Measurements from ENCODE around the gene RYR2. TPM values are rescaled to one million over a fixed set of nuclear protein-coding genes. Genes with fewer than 3 reads are reported as not detected.

The RYR2 gene
- total RNA-seq, 1 donor from 2014 or later = 0.02 TPM

DNA sequence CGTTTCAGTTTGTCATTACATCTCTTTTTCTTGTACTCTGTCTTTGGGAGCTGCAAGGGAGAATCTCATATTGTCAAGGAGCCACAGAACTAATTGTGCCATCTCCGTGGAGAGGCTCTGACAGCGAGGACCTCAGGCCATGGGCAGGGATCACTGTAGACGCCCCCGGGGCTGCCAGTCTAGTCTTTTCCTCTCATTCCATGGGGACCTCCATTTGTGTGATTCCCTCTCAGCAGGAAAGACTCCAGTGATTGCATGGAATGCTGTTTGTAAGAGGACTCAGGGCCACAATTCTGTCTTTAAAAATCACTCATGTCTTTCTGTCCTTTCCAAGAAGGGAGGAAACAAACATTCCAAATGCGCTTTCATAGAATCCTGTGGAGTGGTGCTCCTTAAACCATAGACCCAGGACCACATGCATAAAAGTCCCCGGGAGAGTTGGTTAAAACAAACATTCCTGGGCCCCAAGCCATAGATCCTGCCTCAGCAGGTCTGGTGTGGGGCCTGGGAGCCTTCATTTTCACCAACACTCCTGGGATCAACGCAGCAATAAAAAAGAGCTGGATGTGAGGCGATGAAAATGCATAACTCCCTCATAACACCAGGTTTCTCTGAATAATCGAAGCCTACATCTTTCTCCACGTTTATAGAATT is 744.2 kb downstream of the RYR2 start:
- intact Hi-C loops (cut with micrococcal nuclease) = no loop called here
- Mint-ChIP-seq H3K9me3 (no peaks in the 10 kb centered on the region), H3K4me1 (no peaks in the 10 kb centered on the region), H3K36me3 (ENCODE audit: low read depth) (no peaks in the 10 kb centered on the region), H3K27me3 (no peaks in the 10 kb centered on the region), H3K27ac (no peak overlapping the region), H3K4me3 (no peak overlapping the region)
- no peak for DNase-seq

DNA sequence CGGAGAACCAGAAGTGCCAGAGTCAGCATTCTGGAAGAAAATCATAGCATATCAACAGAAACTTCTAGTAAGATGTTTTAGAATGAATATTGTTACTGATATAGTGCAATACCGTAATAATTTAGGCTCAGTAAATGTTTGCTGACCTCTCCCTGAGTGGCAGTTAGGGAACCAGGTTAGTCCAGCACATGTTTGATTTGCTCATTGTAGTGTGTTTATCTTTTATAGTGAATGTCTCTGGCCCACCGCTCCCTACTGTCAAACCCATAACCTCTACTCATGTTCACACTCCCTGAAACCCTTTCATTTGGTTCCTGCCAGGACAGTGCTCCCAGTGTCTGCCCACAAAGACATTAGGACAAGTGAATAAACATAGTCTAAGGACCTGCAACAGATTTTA is 746.1 kb downstream of the RYR2 start:
- DNase-seq = no peak
- Mint-ChIP-seq H3K27ac (no peak overlapping the region), H3K36me3 (ENCODE audit: low read depth) (no peaks in the 10 kb centered on the region), H3K9me3 (no peaks in the 10 kb centered on the region), H3K4me1 (no peaks in the 10 kb centered on the region), H3K27me3 (no peaks in the 10 kb centered on the region), H3K4me3 (no peak overlapping the region)
- intact Hi-C loops (cut with micrococcal nuclease) = no loop called here

DNA sequence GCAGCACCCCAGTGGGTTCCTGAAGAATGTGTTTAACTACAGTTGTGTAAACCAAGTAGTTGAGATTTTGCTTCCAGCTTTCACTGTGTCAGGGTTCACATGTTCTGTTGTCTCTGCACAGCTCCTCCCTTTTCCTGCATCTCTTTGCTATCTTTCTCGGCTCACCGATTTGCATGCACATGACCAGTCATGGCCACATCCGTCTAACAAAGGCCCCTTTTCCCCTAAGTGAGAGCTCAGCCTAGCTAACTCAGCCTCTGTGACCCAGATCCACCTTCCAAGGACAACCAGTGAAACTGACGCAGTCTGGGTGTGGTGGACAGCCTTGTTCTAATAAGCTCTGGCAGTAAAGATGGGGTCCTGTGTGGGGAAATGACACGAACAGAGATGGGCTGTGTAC is 747.6 kb downstream of the RYR2 start:
- Mint-ChIP-seq H3K27ac (no peak overlapping the region), H3K36me3 (ENCODE audit: low read depth) (no peaks in the 10 kb centered on the region), H3K9me3 (no peaks in the 10 kb centered on the region), H3K4me3 (no peak overlapping the region), H3K4me1 (no peaks in the 10 kb centered on the region), H3K27me3 (no peaks in the 10 kb centered on the region)
- intact Hi-C loops (cut with micrococcal nuclease) = no loop called here
- no peak for DNase-seq

DNA sequence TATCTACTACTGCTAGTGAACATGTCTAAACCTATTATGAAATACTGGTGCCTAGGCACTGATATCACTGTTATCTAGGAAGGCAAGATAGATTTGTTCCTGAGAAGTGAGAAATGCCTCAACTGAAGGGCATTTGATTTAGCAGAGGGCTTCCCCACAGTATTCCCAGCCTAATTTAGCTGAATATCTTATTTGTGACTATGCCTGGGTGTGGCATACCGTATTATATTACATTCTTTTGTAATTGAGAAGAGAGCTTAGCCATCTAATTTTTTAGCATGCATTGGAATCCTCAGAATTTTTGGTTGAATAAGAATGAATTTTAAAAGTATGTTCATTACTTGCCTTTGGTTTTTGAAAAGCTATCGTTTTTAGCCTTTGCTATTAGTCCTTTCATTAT is 749.6 kb downstream of the RYR2 start:
- Mint-ChIP-seq H3K4me1 (no peaks in the 10 kb centered on the region), H3K27me3 (no peaks in the 10 kb centered on the region), H3K4me3 (no peak overlapping the region), H3K9me3 (no peaks in the 10 kb centered on the region), H3K36me3 (ENCODE audit: low read depth) (no peaks in the 10 kb centered on the region), H3K27ac (no peak overlapping the region)
- DNase-seq = no peak
- intact Hi-C loops (cut with micrococcal nuclease) = no loop called here

DNA sequence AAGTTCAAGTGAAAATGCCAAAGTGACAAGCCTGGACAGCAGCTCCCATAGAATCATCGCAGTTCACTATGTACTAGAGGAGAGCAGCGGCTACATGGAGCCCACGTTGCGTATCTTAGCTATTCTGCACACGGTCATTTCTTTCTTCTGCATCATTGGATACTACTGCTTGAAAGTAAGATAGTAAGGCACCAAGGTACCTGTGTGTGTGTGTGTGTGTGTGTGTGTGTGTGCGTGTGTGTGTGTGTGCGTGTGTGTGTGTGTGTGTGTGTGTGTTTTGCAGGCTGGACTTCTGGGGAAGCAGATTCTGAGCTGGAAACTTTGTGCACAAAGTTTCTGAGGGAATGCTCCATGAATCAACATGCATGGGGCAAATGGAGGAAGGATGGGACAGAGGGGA is 750.2 kb downstream of the RYR2 start:
- no peak for DNase-seq
- Mint-ChIP-seq H3K4me3 (no peak overlapping the region), H3K9me3 (no peaks in the 10 kb centered on the region), H3K27ac (no peak overlapping the region), H3K4me1 (no peaks in the 10 kb centered on the region), H3K36me3 (ENCODE audit: low read depth) (no peaks in the 10 kb centered on the region), H3K27me3 (no peaks in the 10 kb centered on the region)
- intact Hi-C loops (cut with micrococcal nuclease) = no loop called here

DNA sequence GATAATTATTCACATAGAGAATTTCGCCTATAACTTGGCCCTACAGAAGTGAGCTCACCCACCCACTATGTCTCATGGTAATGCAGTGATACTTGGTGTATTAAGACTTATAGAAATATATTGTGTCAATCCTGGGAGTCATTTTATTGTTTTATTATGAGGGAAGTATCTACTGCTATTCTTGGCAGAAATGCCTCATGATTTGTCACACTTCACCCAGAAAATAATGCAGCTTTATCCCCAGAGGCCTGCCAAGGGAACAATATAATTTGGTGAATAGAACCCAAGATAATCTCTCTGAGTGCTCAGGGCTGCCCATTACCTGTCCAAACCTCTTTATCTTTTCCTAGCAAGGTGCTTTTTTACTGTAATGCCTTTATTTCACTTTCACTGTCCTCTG is 750.7 kb downstream of the RYR2 start:
- Mint-ChIP-seq H3K27me3 (no peaks in the 10 kb centered on the region), H3K27ac (no peak overlapping the region), H3K4me3 (no peak overlapping the region), H3K9me3 (no peaks in the 10 kb centered on the region), H3K36me3 (ENCODE audit: low read depth) (no peaks in the 10 kb centered on the region), H3K4me1 (no peaks in the 10 kb centered on the region)
- no peak for DNase-seq
- intact Hi-C loops (cut with micrococcal nuclease) = no loop called here

DNA sequence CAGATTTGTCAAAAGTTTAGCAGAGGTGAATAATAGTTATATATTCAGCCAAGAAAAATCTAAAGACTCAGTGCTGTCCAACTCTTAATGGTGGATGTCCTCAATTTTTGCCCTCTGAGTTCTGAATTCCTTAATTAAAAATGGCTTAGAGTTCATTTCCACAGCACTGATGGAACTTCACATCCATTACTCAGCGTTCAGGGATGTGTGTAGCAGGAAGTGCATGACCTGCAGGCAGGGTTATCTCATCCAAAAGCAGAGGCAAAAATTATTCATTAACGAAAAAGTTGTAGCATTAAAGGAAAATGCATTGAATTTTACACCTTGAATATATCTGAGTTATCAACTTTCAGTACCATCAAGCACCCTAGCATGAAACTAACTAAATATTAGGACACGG is 752.1 kb downstream of the RYR2 start:
- DNase-seq = no peak
- Mint-ChIP-seq H3K4me1 (no peaks in the 10 kb centered on the region), H3K9me3 (no peaks in the 10 kb centered on the region), H3K4me3 (no peak overlapping the region), H3K27me3 (no peaks in the 10 kb centered on the region), H3K27ac (no peak overlapping the region), H3K36me3 (ENCODE audit: low read depth) (no peaks in the 10 kb centered on the region)
- intact Hi-C loops (cut with micrococcal nuclease) = no loop called here

DNA sequence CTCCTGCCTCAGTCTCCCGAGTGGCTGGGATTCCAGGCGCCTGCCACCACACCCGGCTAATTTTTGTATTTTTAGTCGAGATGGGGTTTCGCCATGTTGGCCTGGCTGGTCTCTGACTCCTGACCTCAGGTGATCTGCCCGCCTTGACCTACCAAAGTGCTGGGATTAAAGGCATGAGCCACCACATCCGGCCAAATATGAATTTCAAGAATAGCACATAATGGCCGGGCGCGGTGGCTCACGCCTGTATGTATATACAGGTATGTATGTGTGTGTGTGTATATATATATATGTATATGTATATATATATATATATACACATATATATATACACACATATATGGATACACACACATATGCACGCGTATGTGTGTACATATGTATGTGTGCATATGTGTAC is 753.6 kb downstream of the RYR2 start:
- DNase-seq = no peak
- intact Hi-C loops (cut with micrococcal nuclease) = no loop called here
- no peaks in the 10 kb centered on the region for H3K4me1 Mint-ChIP-seq
- no peak overlapping the region for H3K4me3 Mint-ChIP-seq
- H3K27ac Mint-ChIP-seq = no peak overlapping the region
- H3K36me3 Mint-ChIP-seq (ENCODE audit: low read depth) = no peaks in the 10 kb centered on the region
- H3K27me3 Mint-ChIP-seq = no peaks in the 10 kb centered on the region
- H3K9me3 Mint-ChIP-seq = no peaks in the 10 kb centered on the region

DNA sequence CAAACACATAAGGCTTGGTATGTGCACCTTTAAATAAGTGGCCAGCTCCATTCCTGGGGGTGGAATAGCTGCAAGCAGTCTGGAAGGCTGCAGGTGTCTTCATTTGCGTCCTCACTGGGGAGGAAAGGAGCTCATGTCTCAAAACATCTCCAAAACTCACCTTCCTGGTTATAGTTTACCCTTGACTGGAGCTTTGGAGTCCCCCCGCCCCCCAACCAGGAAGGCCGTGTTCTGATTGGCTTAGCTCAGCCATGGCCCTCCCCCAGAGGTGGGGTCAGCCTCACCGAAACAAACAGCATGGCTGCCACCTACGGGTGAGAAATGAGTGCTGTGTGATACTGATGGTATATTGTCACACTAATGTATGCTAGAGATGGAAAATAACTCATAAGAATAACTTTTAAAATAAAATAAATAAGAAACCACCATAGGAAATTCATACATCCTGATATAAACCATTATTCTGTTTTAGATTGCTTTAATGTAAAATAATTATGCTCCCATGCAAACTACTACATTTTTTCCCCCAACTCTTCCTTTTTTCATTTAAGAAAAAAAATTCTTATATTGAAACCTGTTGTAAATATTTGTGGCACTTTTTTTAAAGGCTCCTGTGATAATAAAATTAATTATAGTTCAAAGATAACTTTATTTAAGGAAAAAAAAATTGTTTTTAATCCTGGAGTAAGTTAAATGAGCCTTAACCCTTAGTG is 757.9 kb downstream of the RYR2 start:
- intact Hi-C loops (cut with micrococcal nuclease) = no loop called here
- Mint-ChIP-seq H3K36me3 (ENCODE audit: low read depth) (no peaks in the 10 kb centered on the region), H3K9me3 (no peaks in the 10 kb centered on the region), H3K27ac (no peak overlapping the region), H3K27me3 (no peaks in the 10 kb centered on the region), H3K4me1 (no peaks in the 10 kb centered on the region), H3K4me3 (no peak overlapping the region)
- peak; percentile 73 for DNase-seq

DNA sequence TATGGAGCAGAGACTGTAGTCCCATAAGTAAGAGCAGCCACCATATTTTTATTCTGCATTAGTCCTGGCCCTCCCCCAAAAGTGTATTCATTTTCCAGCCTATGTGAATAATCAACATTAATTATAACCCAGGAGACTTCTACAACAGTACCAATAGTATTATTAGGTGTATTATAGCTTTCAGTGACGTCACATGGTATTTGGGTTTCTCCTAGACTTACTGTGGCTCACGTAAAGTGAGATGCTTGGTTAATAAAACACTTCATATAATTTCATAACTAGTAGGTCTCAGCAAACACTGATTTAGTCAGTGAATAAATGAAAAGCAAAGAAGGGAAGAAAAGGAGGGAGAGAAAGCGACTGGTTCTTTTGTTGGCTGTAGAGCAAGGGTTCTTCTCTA is 762.5 kb downstream of the RYR2 start:
- Mint-ChIP-seq H3K4me1 (no peaks in the 10 kb centered on the region), H3K27me3 (no peaks in the 10 kb centered on the region), H3K36me3 (ENCODE audit: low read depth) (no peaks in the 10 kb centered on the region), H3K9me3 (no peaks in the 10 kb centered on the region), H3K27ac (no peak overlapping the region), H3K4me3 (no peak overlapping the region)
- intact Hi-C loops (cut with micrococcal nuclease) = no loop called here
- no peak for DNase-seq

DNA sequence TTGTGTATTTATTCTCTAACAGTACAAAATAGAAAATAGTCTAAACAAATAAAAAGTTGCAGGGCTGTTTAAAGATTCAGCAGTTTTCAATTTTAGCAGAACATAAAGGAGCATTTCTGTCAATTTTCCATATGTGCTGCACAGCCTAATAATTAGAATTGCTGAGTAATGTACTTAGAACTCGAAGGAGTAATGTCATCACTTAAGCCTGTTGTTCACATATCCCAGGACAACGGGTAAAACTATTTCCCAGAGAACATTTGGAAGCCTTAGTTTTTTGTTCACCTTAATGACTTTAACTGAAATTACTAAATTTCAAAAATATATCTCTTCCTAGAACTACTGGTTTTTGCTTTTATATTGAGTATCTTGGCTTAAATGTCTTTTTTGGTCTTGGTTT is 767.1 kb downstream of the RYR2 start:
- Mint-ChIP-seq H3K27ac (no peak overlapping the region), H3K27me3 (no peaks in the 10 kb centered on the region), H3K4me3 (no peak overlapping the region), H3K4me1 (no peaks in the 10 kb centered on the region), H3K36me3 (ENCODE audit: low read depth) (no peaks in the 10 kb centered on the region), H3K9me3 (no peaks in the 10 kb centered on the region)
- DNase-seq = no peak
- intact Hi-C loops (cut with micrococcal nuclease) = no loop called here

DNA sequence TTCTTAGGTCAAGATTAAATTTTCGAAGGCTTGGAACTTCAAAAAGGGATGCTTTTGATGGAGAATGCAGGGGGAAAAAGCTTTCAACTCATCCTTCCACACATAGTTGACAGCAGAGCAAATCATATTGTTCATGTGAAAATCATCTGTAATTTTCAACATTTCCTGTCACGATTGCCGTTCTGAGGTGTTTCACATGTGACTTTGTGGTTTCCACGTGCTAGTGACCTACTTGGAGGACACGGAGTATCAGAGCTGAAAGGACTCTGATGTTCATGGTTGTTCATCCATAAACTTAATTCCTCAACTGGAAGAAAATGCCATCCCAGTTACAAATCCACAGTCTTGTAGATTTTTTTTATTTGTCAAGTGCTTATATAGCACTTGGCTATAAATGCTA is 769.6 kb downstream of the RYR2 start:
- Mint-ChIP-seq H3K27ac (no peak overlapping the region), H3K27me3 (no peaks in the 10 kb centered on the region), H3K36me3 (ENCODE audit: low read depth) (no peaks in the 10 kb centered on the region), H3K4me1 (no peaks in the 10 kb centered on the region), H3K9me3 (no peaks in the 10 kb centered on the region), H3K4me3 (no peak overlapping the region)
- intact Hi-C loops (cut with micrococcal nuclease) = no loop called here
- no peak for DNase-seq

DNA sequence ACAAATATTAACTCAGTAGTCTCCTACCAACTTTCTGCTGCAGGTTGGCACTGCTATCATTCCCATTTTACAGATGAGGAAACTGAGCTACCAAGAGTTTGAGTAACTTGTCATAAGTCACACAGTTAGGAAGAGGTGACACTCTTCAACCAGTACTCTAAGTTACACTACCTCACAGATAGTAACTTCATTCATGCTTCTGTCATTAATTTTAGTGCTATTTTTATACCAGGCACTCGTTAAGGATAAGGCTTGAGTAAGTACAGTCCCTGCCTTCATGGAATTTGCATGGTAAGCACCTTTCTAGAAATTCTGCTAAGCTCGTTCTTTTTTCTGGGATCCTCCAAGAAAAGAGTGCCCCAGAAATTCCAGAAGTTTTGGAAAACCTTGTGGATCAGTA is 770.1 kb downstream of the RYR2 start:
- no peak overlapping the region for H3K4me3 Mint-ChIP-seq

DNA sequence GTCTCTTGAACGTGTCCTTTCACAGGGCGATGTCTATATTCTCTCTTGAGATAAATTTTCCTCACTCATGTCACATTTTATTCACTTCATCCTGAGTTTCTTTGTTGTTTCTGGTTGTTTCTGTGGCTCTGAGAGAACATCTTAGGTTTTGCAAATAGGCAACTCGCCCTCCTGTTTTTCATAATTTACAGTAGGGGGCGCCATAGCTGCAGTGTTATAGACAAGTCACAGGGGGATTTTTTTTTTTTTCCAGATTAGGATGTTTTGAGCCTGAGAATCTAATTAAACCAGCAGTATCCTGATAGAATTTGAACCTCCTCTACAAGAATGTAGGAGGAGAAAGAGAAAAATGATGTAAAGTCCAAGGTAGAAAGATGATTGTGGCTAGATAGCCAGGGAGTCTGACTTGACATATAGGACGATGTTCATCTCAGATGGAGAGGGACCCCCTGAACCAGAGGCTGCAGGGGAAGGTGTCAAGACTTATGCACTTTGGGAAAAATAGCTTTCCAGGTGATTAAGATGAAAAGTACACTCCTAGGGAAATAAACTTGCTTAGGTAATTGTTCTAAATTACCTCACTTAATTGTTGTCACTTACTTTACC is 772.4 kb downstream of the RYR2 start:
- no peak overlapping the region for H3K27ac Mint-ChIP-seq
- no peaks in the 10 kb centered on the region for H3K4me1 Mint-ChIP-seq
- no peaks in the 10 kb centered on the region for H3K9me3 Mint-ChIP-seq
- H3K27me3 Mint-ChIP-seq = no peaks in the 10 kb centered on the region
- intact Hi-C loops (cut with micrococcal nuclease) = no loop called here
- H3K36me3 Mint-ChIP-seq (ENCODE audit: low read depth) = no peaks in the 10 kb centered on the region
- no peak for DNase-seq
- H3K4me3 Mint-ChIP-seq = no peak overlapping the region

More for the DNA sequence above, 770.1 kb downstream of the RYR2 start:
- Mint-ChIP-seq H3K4me1 (no peaks in the 10 kb centered on the region), H3K9me3 (no peaks in the 10 kb centered on the region), H3K36me3 (ENCODE audit: low read depth) (no peaks in the 10 kb centered on the region), H3K27ac (no peak overlapping the region), H3K27me3 (no peaks in the 10 kb centered on the region)
- intact Hi-C loops (cut with micrococcal nuclease) = no loop called here
- no peak for DNase-seq
